ENCODE data around the gene PLEKHH1. TPM values are rescaled to one million over a fixed set of nuclear protein-coding genes. Genes with fewer than 3 reads are reported as not detected.

PLEKHH1 gene
- total and polyA plus RNA-seq, 4 donors = 0.46 to 2.4 (median 0.89) TPM

DNA sequence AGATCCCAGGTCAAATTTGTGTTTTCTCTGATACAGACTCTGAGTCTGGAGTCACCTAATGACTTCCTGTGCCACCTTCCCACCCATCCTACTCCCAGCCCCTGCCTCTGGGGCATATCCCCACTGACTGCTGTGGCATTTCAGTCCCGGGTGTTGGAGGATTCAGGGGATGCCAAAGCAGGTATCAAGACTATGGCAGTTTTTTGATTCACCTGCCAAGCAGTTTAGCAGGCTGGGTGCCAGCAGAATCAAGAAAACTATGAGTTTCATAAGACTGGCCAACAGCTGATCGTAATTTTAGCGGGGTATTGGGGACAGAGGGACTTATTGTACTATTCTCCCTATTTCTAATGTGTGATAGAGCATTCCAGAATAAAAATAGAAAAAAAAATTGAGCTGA lies 4.6 kb downstream of the PLEKHH1 start:
- DNase-seq (ENCODE audit: low spot score) = no peak
- H3K9me3 ChIP-seq (ENCODE audit: control insufficient read depth in 4 of 4, low read length in 3 of 4) = no peaks in the 10 kb centered on the region
- no peak overlapping the region for H3K9ac ChIP-seq (ENCODE audit: low read depth in 1 of 2, low read length in 2 of 2)
- peaks cover 0 to 6% (median 2%) of the 10 kb centered on the region in 4 donors for H3K4me1 ChIP-seq (ENCODE audit: control insufficient read depth in 4 of 4, insufficient read depth in 4 of 4, low read length in 3 of 4)
- no peak overlapping the region for H3K4me3 ChIP-seq (ENCODE audit: low read depth in 1 of 3, low read length in 3 of 3)
- H3K36me3 ChIP-seq (ENCODE audit: control insufficient read depth in 4 of 4, insufficient read depth in 3 of 4, low read depth in 1 of 4, low read length in 3 of 4) = no peaks in the 10 kb centered on the region
- no peaks in the 10 kb centered on the region for H3K27me3 ChIP-seq (ENCODE audit: control insufficient read depth in 4 of 4, insufficient read depth in 4 of 4, low read length in 3 of 4)
- H3K27ac ChIP-seq (ENCODE audit: low read depth in 1 of 2, low read length in 2 of 2) = no peak overlapping the region
- TF ChIP-seq JUND (IDR thresholded peaks at IDR 0.05) (no peak), EGR1 (IDR thresholded peaks at IDR 0.05; ENCODE audit: low read depth in 2 of 2) (no peak), TAF1 (conservative IDR thresholded peaks at IDR 0.05) (no peak), RXRA (IDR thresholded peaks at IDR 0.05) (no peak), RAD21 (IDR thresholded peaks at IDR 0.05) (no peak), HNF4G (IDR thresholded peaks at IDR 0.05) (no peak), GABPA (IDR thresholded peaks at IDR 0.05 in 1 of 2, conservative IDR thresholded peaks at IDR 0.05 in 1 of 2) (no peak), YY1 (IDR thresholded peaks at IDR 0.05) (no peak), FOXA1 (IDR thresholded peaks at IDR 0.05) (no peak)
- TF ChIP-seq, protein P1, sequence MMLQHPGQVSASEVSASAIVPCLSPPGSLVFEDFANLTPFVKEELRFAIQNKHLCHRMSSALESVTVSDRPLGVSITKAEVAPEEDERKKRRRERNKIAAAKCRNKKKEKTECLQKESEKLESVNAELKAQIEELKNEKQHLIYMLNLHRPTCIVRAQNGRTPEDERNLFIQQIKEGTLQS (IDR thresholded peaks at IDR 0.05) = no peak
- TF ChIP-seq, protein P2, sequence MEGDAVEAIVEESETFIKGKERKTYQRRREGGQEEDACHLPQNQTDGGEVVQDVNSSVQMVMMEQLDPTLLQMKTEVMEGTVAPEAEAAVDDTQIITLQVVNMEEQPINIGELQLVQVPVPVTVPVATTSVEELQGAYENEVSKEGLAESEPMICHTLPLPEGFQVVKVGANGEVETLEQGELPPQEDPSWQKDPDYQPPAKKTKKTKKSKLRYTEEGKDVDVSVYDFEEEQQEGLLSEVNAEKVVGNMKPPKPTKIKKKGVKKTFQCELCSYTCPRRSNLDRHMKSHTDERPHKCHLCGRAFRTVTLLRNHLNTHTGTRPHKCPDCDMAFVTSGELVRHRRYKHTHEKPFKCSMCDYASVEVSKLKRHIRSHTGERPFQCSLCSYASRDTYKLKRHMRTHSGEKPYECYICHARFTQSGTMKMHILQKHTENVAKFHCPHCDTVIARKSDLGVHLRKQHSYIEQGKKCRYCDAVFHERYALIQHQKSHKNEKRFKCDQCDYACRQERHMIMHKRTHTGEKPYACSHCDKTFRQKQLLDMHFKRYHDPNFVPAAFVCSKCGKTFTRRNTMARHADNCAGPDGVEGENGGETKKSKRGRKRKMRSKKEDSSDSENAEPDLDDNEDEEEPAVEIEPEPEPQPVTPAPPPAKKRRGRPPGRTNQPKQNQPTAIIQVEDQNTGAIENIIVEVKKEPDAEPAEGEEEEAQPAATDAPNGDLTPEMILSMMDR (IDR thresholded peaks at IDR 0.05; ENCODE audit: low read depth, low read length, missing input control) = no peak
- TF ChIP-seq, protein P3, sequence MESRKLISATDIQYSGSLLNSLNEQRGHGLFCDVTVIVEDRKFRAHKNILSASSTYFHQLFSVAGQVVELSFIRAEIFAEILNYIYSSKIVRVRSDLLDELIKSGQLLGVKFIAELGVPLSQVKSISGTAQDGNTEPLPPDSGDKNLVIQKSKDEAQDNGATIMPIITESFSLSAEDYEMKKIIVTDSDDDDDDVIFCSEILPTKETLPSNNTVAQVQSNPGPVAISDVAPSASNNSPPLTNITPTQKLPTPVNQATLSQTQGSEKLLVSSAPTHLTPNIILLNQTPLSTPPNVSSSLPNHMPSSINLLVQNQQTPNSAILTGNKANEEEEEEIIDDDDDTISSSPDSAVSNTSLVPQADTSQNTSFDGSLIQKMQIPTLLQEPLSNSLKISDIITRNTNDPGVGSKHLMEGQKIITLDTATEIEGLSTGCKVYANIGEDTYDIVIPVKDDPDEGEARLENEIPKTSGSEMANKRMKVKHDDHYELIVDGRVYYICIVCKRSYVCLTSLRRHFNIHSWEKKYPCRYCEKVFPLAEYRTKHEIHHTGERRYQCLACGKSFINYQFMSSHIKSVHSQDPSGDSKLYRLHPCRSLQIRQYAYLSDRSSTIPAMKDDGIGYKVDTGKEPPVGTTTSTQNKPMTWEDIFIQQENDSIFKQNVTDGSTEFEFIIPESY (IDR thresholded peaks at IDR 0.05) = no peak
- 85% methylated on average over 3 of the region's 3 CpGs for whole genome bisulfite sequencing

DNA sequence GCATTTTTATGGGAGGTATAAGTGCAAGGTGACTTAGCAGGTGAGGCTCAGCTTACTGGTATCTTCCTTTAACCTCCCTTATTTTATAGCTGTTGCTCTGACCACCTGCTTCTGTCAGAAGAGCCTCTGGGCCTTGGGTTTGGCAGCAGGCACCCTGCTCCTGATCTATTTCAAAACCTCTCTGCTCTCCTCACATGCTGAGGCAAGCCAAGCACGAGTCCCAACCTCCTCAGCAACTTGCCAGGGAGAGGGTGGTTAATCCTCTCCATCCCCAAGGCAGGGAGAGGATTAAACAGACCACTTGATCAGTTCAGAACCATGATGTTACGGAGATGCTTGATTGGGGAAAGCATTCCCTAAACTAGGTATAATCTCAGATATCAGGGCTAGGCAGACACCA lies 5.4 kb downstream of the PLEKHH1 start:
- Histone ChIP-seq H3K27ac (ENCODE audit: low read depth in 1 of 2, low read length in 2 of 2) (no peak overlapping the region), H3K27me3 (ENCODE audit: control insufficient read depth in 4 of 4, insufficient read depth in 4 of 4, low read length in 3 of 4) (no peaks in the 10 kb centered on the region), H3K4me3 (ENCODE audit: low read depth in 1 of 3, low read length in 3 of 3) (no peak overlapping the region), H3K9ac (ENCODE audit: low read depth in 1 of 2, low read length in 2 of 2) (no peak overlapping the region), H3K4me1 (ENCODE audit: control insufficient read depth in 4 of 4, insufficient read depth in 4 of 4, low read length in 3 of 4) (peaks cover 0 to 3% (median 1%) of the 10 kb centered on the region in 4 donors), H3K9me3 (ENCODE audit: control insufficient read depth in 4 of 4, low read length in 3 of 4) (no peaks in the 10 kb centered on the region), H3K36me3 (ENCODE audit: control insufficient read depth in 4 of 4, insufficient read depth in 3 of 4, low read depth in 1 of 4, low read length in 3 of 4) (no peaks in the 10 kb centered on the region)
- WGBS = 87% methylated on average over 2 of the region's 2 CpGs
- no peak for TF ChIP-seq EGR1 (IDR thresholded peaks at IDR 0.05; ENCODE audit: low read depth in 2 of 2)
- TF ChIP-seq YY1 (IDR thresholded peaks at IDR 0.05) = no peak
- no peak for TF ChIP-seq HNF4G (IDR thresholded peaks at IDR 0.05)
- TF ChIP-seq FOXA1 (IDR thresholded peaks at IDR 0.05) = no peak
- no peak for TF ChIP-seq FOXA2 (IDR thresholded peaks at IDR 0.05)
- no peak for TF ChIP-seq HNF4A (conservative IDR thresholded peaks at IDR 0.05)
- TF ChIP-seq, protein P4, sequence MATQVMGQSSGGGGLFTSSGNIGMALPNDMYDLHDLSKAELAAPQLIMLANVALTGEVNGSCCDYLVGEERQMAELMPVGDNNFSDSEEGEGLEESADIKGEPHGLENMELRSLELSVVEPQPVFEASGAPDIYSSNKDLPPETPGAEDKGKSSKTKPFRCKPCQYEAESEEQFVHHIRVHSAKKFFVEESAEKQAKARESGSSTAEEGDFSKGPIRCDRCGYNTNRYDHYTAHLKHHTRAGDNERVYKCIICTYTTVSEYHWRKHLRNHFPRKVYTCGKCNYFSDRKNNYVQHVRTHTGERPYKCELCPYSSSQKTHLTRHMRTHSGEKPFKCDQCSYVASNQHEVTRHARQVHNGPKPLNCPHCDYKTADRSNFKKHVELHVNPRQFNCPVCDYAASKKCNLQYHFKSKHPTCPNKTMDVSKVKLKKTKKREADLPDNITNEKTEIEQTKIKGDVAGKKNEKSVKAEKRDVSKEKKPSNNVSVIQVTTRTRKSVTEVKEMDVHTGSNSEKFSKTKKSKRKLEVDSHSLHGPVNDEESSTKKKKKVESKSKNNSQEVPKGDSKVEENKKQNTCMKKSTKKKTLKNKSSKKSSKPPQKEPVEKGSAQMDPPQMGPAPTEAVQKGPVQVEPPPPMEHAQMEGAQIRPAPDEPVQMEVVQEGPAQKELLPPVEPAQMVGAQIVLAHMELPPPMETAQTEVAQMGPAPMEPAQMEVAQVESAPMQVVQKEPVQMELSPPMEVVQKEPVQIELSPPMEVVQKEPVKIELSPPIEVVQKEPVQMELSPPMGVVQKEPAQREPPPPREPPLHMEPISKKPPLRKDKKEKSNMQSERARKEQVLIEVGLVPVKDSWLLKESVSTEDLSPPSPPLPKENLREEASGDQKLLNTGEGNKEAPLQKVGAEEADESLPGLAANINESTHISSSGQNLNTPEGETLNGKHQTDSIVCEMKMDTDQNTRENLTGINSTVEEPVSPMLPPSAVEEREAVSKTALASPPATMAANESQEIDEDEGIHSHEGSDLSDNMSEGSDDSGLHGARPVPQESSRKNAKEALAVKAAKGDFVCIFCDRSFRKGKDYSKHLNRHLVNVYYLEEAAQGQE (IDR thresholded peaks at IDR 0.05) = no peak
- TF ChIP-seq TAF1 (conservative IDR thresholded peaks at IDR 0.05) = no peak
- TF ChIP-seq, protein P5, sequence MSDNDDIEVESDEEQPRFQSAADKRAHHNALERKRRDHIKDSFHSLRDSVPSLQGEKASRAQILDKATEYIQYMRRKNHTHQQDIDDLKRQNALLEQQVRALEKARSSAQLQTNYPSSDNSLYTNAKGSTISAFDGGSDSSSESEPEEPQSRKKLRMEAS (IDR thresholded peaks at IDR 0.05) = no peak
- TF ChIP-seq, protein P1 (IDR thresholded peaks at IDR 0.05) = no peak
- no peak for TF ChIP-seq JUND (IDR thresholded peaks at IDR 0.05)
- TF ChIP-seq SP1 (IDR thresholded peaks at IDR 0.05) = no peak
- TF ChIP-seq, protein P3 (IDR thresholded peaks at IDR 0.05) = no peak
- TF ChIP-seq NR2F2 (IDR thresholded peaks at IDR 0.05) = no peak
- no peak for TF ChIP-seq RXRA (IDR thresholded peaks at IDR 0.05)
- TF ChIP-seq, protein P2 (IDR thresholded peaks at IDR 0.05; ENCODE audit: low read depth, low read length, missing input control) = no peak
- no peak for TF ChIP-seq RAD21 (IDR thresholded peaks at IDR 0.05)
- no peak for DNase-seq (ENCODE audit: low spot score)

Measured in liver (tissue), 9 donors.